Lower leg skin (tissue), 4 donors: Measurements from ENCODE around the gene EPHB2. TPM values are rescaled to one million over a fixed set of nuclear protein-coding genes. Genes with fewer than 3 reads are reported as not detected.

ENCODE experiments used
- DNase-seq, 2 donors: peaks; one replicate each; pipeline ENCODE4 v3.0.0-alpha.2; 2019; ENCODE audit warnings: low spot score in 2 of 2
- H3K4me3 ChIP-seq: fragments of 200-600 bp; sonication (generic); 2 replicates; pipeline ENCODE4 v1.5.1; 2017; ENCODE audit warnings: mild to moderate bottlenecking, low read depth; ENCODE audit not compliant: poor library complexity, severe bottlenecking
- CTCF ChIP-seq, 3 donors: fragments of 450-650 bp; IDR thresholded peaks; one replicate each; pipeline ENCODE4 v1.5.1; 2016; ENCODE audit warnings: antibody characterized with exemption in 3 of 3, mild to moderate bottlenecking in 3 of 3, moderate library complexity in 2 of 3
- POLR2A ChIP-seq, 2 donors: fragments of 450-650 bp; IDR thresholded peaks; one replicate each; pipeline ENCODE4 v1.6.1; 2016 to 2017; ENCODE audit warnings: antibody characterized with exemption in 2 of 2, mild to moderate bottlenecking in 1 of 2, moderate library complexity in 1 of 2
- WGBS, 2 donors: methylation state at CpG; one replicate each; pipeline ENCODE4 v1.1.5; 2018; 5-methylcytosine and 5-hydroxymethylcytosine counted together
- intact Hi-C: fragments of 100-400 bp; cut with DNase I; formaldehyde crosslinking; loops from one replicate; pipeline ENCODE4 v1.15.0; 2023; ENCODE audit warnings: low total_unique reads
- total RNA-seq, 4 donors: library from RNA; depleted of rRNA; stranded (reverse); fragments of >200 nt; gene quantifications; one replicate each; pipeline ENCODE4 v1.1.0, GENCODE V29; 2016

EPHB2 gene
- total RNA-seq, 4 donors from 2014 or later, result 0.57 to 3.1 (median 1.7) TPM

- intact Hi-C loops, result loop anchor here (10.0 kb wide), 1 partner anchor 191 kb away; no protein-coding TSS in a partner anchor
- no peak for DNase-seq
- TF ChIP-seq POLR2A (IDR thresholded peaks at IDR 0.05), result no peak
- 74 to 75% methylated on average over 9 of the region's 9 CpGs for WGBS, 2 donors
- no peak overlapping the region for H3K4me3 ChIP-seq
Observed at GRCh38 chr1:22895357-22895756, 184.7 kb downstream of the EPHB2 start.

- intact Hi-C loops, result loop anchor here (10.0 kb wide), 1 partner anchor 191 kb away; no protein-coding TSS in a partner anchor
Observed at GRCh38 chr1:22896184-22896583, 185.5 kb downstream of the EPHB2 start.

GRCh38 chr1:22900451-22900850 is 189.8 kb downstream of the EPHB2 start:
- H3K4me3 ChIP-seq, result no peak overlapping the region
- no peak for TF ChIP-seq POLR2A (IDR thresholded peaks at IDR 0.05)
- no peak for TF ChIP-seq CTCF (IDR thresholded peaks at IDR 0.05)
- DNase-seq, result no peak
- intact Hi-C loops, result no loop called here
- 64 to 74% methylated on average over 3 of the region's 3 CpGs for WGBS, 2 donors

More at GRCh38 chr1:22896184-22896583, 185.5 kb downstream of the EPHB2 start:
- no peak for DNase-seq
- no peak for TF ChIP-seq POLR2A (IDR thresholded peaks at IDR 0.05)
- TF ChIP-seq CTCF (IDR thresholded peaks at IDR 0.05), result no peak
- H3K4me3 ChIP-seq, result no peak overlapping the region
- 83 to 90% methylated on average over 7 of the region's 7 CpGs for WGBS, 2 donors

- TF ChIP-seq CTCF (IDR thresholded peaks at IDR 0.05) (no peak), POLR2A (IDR thresholded peaks at IDR 0.05) (no peak)
- intact Hi-C loops, result no loop called here
- no peak for DNase-seq
Observed at GRCh38 chr1:22903113-22903512, 192.5 kb downstream of the EPHB2 start.

GRCh38 chr1:22906968-22907367 is 196.3 kb downstream of the EPHB2 start:
- intact Hi-C loops, result no loop called here
- no peak for DNase-seq
- no peak for TF ChIP-seq CTCF (IDR thresholded peaks at IDR 0.05)
- no peak for TF ChIP-seq POLR2A (IDR thresholded peaks at IDR 0.05)
- H3K4me3 ChIP-seq, result no peak overlapping the region
- WGBS, 2 donors, result 54 to 61% methylated on average over 2 of the region's 2 CpGs

More at GRCh38 chr1:22903113-22903512, 192.5 kb downstream of the EPHB2 start:
- no peak overlapping the region for H3K4me3 ChIP-seq
- 90 to 98% methylated on average over 3 of the region's 3 CpGs for WGBS, 2 donors

GRCh38 chr1:22907528-22907927 is 196.9 kb downstream of the EPHB2 start:
- no peak for DNase-seq
- H3K4me3 ChIP-seq, result no peak overlapping the region
- WGBS, 2 donors, result 87 to 93% methylated on average over 3 of the region's 3 CpGs
- intact Hi-C loops, result no loop called here
- TF ChIP-seq POLR2A (IDR thresholded peaks at IDR 0.05) (no peak), CTCF (IDR thresholded peaks at IDR 0.05) (no peak)
